Adrenal gland (tissue), 5 donors: ENCODE data around the gene ARL15.

Experiments used
- POLR2A ChIP-seq, 2 donors: fragments of 450-650 bp; IDR thresholded peaks; one replicate each; pipeline ENCODE4 v1.6.1; 2017; ENCODE audit warnings: antibody characterized with exemption in 2 of 2, mild to moderate bottlenecking in 2 of 2, moderate library complexity in 1 of 2
- TF ChIP-seq, protein P1 (sequence below), 6 experiments: fragments of 450-650 bp in 4 of 6; fragments of 200-600 bp in 2 of 6; sonication (generic) in 1 of 6; IDR thresholded peaks; 1 replicate in 5 of 6; 2 replicates in 1 of 6; pipeline versions ENCODE4 v1.5.1 to v1.8.0; 2016 to 2021; ENCODE audit warnings: antibody characterized with exemption in 6 of 6, mild to moderate bottlenecking in 2 of 6, moderate library complexity in 1 of 6
- donor health status: DM: no; HTN: no; CAD: no.

DNA sequence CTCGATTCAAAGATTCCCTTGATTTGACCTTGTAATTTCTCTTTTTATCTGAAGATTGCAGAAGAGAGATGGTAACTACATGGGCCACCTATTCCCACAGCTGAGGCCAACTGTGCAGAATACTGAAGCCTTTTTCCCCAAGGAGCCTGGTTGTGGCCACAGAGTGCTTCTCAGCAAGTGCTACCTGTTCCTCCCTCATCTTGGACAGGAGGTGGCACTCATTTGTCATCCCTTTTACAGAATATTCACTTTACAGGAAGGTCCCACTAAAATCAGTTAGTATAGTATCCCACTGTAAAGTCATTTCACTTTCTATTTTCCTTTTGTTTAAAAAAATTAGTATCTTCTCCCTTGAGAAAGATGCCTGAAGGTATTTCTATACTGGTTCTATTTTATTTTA lies 346.4 kb downstream of the ARL15 start:
- TF ChIP-seq, protein P1, sequence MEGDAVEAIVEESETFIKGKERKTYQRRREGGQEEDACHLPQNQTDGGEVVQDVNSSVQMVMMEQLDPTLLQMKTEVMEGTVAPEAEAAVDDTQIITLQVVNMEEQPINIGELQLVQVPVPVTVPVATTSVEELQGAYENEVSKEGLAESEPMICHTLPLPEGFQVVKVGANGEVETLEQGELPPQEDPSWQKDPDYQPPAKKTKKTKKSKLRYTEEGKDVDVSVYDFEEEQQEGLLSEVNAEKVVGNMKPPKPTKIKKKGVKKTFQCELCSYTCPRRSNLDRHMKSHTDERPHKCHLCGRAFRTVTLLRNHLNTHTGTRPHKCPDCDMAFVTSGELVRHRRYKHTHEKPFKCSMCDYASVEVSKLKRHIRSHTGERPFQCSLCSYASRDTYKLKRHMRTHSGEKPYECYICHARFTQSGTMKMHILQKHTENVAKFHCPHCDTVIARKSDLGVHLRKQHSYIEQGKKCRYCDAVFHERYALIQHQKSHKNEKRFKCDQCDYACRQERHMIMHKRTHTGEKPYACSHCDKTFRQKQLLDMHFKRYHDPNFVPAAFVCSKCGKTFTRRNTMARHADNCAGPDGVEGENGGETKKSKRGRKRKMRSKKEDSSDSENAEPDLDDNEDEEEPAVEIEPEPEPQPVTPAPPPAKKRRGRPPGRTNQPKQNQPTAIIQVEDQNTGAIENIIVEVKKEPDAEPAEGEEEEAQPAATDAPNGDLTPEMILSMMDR (IDR thresholded peaks at IDR 0.05) = no peak
- TF ChIP-seq POLR2A (IDR thresholded peaks at IDR 0.05) = no peak
